ENCODE results near the gene APC2. TPM values are rescaled to one million over a fixed set of nuclear protein-coding genes. Genes with fewer than 3 reads are reported as not detected.
"Not testable (repeated sequence)": the region's sequence is repeated elsewhere in the genome, so short reads cannot be mapped to it uniquely, and the experiment has no call there.

The APC2 gene
- total RNA-seq, 1 donor from 2014 or later = under 0.01 TPM

DNA sequence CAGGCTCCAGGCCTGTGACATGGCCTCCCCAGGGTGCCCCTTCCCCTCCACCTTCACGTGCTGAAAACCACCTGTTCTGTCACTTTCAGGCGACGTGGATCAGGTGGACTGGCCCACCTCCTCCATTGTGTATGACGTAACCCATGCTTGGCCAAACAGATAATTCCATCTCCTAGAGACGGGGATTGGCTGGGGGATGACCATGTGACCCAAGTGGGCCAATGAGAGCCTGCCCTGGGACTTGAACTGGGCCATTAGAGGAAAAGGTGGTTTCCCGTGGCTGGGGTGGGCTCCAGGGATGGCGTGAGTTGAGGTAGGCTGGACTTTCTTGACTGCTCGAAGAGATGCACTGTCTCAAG, 66.5 kb downstream of the APC2 start:
- FAIRE-seq (no peak), DNase-seq (ENCODE audit: low read depth) (no peak)
- TF ChIP-seq, protein P1, sequence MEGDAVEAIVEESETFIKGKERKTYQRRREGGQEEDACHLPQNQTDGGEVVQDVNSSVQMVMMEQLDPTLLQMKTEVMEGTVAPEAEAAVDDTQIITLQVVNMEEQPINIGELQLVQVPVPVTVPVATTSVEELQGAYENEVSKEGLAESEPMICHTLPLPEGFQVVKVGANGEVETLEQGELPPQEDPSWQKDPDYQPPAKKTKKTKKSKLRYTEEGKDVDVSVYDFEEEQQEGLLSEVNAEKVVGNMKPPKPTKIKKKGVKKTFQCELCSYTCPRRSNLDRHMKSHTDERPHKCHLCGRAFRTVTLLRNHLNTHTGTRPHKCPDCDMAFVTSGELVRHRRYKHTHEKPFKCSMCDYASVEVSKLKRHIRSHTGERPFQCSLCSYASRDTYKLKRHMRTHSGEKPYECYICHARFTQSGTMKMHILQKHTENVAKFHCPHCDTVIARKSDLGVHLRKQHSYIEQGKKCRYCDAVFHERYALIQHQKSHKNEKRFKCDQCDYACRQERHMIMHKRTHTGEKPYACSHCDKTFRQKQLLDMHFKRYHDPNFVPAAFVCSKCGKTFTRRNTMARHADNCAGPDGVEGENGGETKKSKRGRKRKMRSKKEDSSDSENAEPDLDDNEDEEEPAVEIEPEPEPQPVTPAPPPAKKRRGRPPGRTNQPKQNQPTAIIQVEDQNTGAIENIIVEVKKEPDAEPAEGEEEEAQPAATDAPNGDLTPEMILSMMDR (IDR thresholded peaks at IDR 0.05; ENCODE audit: insufficient read depth, low read length, severe bottlenecking) = no peak
- no peaks in the 10 kb centered on the region for H3K36me3 ChIP-seq (ENCODE audit: control insufficient read depth, insufficient read depth, low read length)
- no peak overlapping the region for H3K4me3 ChIP-seq (ENCODE audit: low read depth, low read length)
- no peaks in the 10 kb centered on the region for H3K27me3 ChIP-seq (ENCODE audit: control insufficient read depth, insufficient read depth, low read length)

DNA sequence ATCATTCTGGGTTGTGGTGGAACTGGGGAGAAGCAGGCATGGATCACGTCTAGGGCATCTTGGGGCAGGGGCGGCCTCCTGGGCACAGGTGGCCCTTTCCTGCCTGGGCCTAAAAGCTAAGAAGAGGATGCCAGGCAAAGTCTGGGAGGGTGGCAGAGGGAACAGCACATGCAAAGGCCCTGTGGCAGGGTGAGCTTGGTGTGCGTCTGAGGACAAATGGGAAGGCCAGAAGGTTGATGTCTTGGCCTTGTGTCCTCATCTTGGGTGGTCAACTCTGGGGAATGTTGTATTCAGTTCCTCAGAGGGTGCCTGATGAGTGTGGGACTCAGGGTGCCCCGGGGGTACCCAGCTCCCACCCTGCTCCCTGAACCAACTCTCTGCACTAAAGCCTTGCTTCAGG, 68.5 kb downstream of the APC2 start:
- Histone ChIP-seq H3K36me3 (ENCODE audit: control insufficient read depth, insufficient read depth, low read length) (no peaks in the 10 kb centered on the region), H3K4me3 (ENCODE audit: low read depth, low read length) (no peak overlapping the region), H3K27me3 (ENCODE audit: control insufficient read depth, insufficient read depth, low read length) (peaks cover 5% of the 10 kb centered on the region)
- FAIRE-seq (no peak), DNase-seq (ENCODE audit: low read depth) (no peak)
- TF ChIP-seq, protein P1 (IDR thresholded peaks at IDR 0.05; ENCODE audit: insufficient read depth, low read length, severe bottlenecking) = no peak

- not testable (repeated sequence) for H3K4me3 ChIP-seq (ENCODE audit: low read depth, low read length); FAIRE-seq; DNase-seq (ENCODE audit: low read depth); H3K36me3 ChIP-seq (ENCODE audit: control insufficient read depth, insufficient read depth, low read length)
- peaks cover 12% of the 10 kb centered on the region for H3K27me3 ChIP-seq (ENCODE audit: control insufficient read depth, insufficient read depth, low read length)
Observed at GRCh38 chr19:1519802-1520201, 69.9 kb downstream of the APC2 start.

DNA sequence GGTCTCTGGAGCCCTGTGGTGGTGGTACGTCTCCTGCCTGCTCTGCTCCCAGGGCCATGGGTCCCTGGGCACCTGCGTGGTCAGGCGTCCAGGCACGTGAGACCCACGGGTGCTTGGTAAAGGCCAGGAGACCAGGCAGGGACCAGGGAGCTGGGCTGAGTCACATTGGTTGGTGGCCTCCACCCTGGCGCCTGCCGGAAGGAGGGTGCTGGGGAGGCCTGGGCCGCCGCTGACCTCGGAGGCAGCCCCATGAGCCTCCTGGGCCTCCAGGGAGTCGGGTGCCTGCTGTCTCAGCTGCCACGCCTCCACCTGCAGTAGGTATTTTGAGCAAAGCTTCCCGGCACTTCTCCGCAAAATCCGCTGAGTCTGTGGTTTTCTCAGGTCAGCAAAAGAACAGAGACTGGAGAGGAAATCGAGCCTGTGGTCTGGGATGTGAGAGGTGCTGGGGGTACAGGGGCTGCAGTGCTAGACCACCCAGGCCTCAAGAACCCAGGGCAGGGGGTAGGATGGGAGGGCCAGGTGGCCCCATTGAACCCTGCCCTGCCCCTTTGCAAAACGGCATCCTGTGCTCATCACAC, 70.4 kb downstream of the APC2 start:
- DNase-seq (ENCODE audit: low read depth) (no peak), FAIRE-seq (no peak)
- peaks cover 14% of the 10 kb centered on the region for H3K27me3 ChIP-seq (ENCODE audit: control insufficient read depth, insufficient read depth, low read length)
- no peaks in the 10 kb centered on the region for H3K36me3 ChIP-seq (ENCODE audit: control insufficient read depth, insufficient read depth, low read length)
- TF ChIP-seq, protein P1 (IDR thresholded peaks at IDR 0.05; ENCODE audit: insufficient read depth, low read length, severe bottlenecking) = no peak
- no peak overlapping the region for H3K4me3 ChIP-seq (ENCODE audit: low read depth, low read length)

- peaks cover 14% of the 10 kb centered on the region for H3K27me3 ChIP-seq (ENCODE audit: control insufficient read depth, insufficient read depth, low read length)
- DNase-seq (ENCODE audit: low read depth) (no peak), FAIRE-seq (no peak)
- TF ChIP-seq, protein P1 (IDR thresholded peaks at IDR 0.05; ENCODE audit: insufficient read depth, low read length, severe bottlenecking) = no peak
- no peak overlapping the region for H3K4me3 ChIP-seq (ENCODE audit: low read depth, low read length)
- H3K36me3 ChIP-seq (ENCODE audit: control insufficient read depth, insufficient read depth, low read length) = no peaks in the 10 kb centered on the region
Observed at GRCh38 chr19:1521636-1522035, 71.7 kb downstream of the APC2 start.

DNA sequence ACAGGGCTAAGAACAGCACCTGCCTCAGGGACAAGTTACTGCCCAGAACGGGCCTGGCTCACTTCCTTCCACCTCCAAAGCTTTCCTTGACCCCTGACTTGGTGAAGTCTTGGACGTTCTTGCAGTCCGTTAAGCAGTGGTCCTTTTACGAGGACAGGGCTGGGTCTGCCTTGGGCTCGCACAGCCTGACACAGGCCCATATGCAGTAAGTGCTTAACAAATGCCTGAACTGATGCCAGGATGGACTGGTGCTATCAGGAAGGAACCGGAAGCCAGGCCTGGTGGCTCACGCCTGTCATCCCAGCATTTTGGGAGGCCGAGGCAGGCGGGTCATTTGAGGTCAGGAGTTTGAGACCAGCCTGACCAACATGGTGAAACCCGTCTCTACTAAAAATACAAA, 72.1 kb downstream of the APC2 start:
- Histone ChIP-seq H3K4me3 (ENCODE audit: low read depth, low read length) (no peak overlapping the region), H3K27me3 (ENCODE audit: control insufficient read depth, insufficient read depth, low read length) (peaks cover 14% of the 10 kb centered on the region), H3K36me3 (ENCODE audit: control insufficient read depth, insufficient read depth, low read length) (no peaks in the 10 kb centered on the region)
- no peak for FAIRE-seq
- TF ChIP-seq, protein P1 (IDR thresholded peaks at IDR 0.05; ENCODE audit: insufficient read depth, low read length, severe bottlenecking) = no peak
- no peak for DNase-seq (ENCODE audit: low read depth)

Measured in bronchial epithelial cell (primary cell).